Measurements from ENCODE around the gene TRAF3.

Gene TRAF3

GRCh38 chr14:102905116-102906108 lies 128.2 kb downstream of the TRAF3 start:
- DNase-seq (ENCODE audit: low read depth), result no peak
- no peak for TF ChIP-seq CTCF (IDR thresholded peaks at IDR 0.05; ENCODE audit: insufficient read depth, low read depth, low read length, missing control alignments)
- no peak overlapping the region for H3K4me3 ChIP-seq (ENCODE audit: low read depth, low read length)

- no peak for TF ChIP-seq CTCF (IDR thresholded peaks at IDR 0.05; ENCODE audit: insufficient read depth, low read depth, low read length, missing control alignments)
- no peak for DNase-seq (ENCODE audit: low read depth)
- no peak overlapping the region for H3K4me3 ChIP-seq (ENCODE audit: low read depth, low read length)
Observed at GRCh38 chr14:102906616-102907302, 129.5 kb downstream of the TRAF3 start.

GRCh38 chr14:102907303-102907844 lies 130.1 kb downstream of the TRAF3 start:
- no peak for DNase-seq (ENCODE audit: low read depth)
- no peak overlapping the region for H3K4me3 ChIP-seq (ENCODE audit: low read depth, low read length)
- no peak for TF ChIP-seq CTCF (IDR thresholded peaks at IDR 0.05; ENCODE audit: insufficient read depth, low read depth, low read length, missing control alignments)

GRCh38 chr14:102907980-102908730 lies 130.9 kb downstream of the TRAF3 start:
- no peak overlapping the region for H3K4me3 ChIP-seq (ENCODE audit: low read depth, low read length)
- TF ChIP-seq CTCF (IDR thresholded peaks at IDR 0.05; ENCODE audit: insufficient read depth, low read depth, low read length, missing control alignments), result no peak
- DNase-seq (ENCODE audit: low read depth), result no peak

- no peak overlapping the region for H3K4me3 ChIP-seq (ENCODE audit: low read depth, low read length)
- TF ChIP-seq CTCF (IDR thresholded peaks at IDR 0.05; ENCODE audit: insufficient read depth, low read depth, low read length, missing control alignments), result no peak
- DNase-seq (ENCODE audit: low read depth), result no peak
Observed at GRCh38 chr14:102908766-102909455, 131.7 kb downstream of the TRAF3 start.

- no peak for TF ChIP-seq CTCF (IDR thresholded peaks at IDR 0.05; ENCODE audit: insufficient read depth, low read depth, low read length, missing control alignments)
- DNase-seq (ENCODE audit: low read depth), result no peak
- H3K4me3 ChIP-seq (ENCODE audit: low read depth, low read length), result no peak overlapping the region
Observed at GRCh38 chr14:102909462-102909861, 132.2 kb downstream of the TRAF3 start.
